ENCODE measurements around the gene CENPO.
"Not testable (repeated sequence)": the region's sequence is repeated elsewhere in the genome, so short reads cannot be mapped to it uniquely, and the experiment has no call there.

Gene CENPO

DNA sequence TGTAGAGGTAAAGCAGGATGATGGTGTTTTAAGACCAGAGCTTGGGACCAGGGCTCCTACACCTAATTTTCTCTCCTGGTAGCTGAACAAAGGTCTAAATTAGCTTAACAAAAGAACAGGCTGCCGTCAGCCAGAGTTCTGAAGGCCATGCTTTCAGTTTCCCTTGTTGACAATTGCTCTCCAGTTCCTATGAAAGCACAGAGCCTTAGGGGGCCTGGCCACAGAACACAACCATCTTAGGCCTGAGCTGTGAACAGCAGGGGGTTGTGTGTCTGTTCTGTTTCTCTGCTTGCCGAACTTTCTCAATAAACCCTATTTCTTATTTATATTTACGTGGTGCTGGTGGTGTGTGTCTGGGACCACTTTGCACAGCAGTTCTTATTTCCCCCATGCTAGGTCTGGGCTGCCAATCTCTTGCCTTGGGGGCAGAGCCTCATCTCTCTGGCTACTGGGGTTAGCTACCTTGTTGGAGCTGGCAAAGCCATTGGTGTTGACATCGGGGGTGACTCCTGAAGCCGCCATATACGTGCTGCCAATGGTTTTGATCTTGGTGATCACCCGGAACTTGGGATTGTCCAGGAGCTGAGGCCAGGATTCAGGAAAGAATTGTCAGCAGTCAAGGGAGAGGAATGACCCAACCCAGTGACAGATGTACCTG lies 29.0 kb downstream of the CENPO start:
- DNase-seq (ENCODE audit: low read depth in 2 of 2, low spot score in 1 of 2): no peak

DNA sequence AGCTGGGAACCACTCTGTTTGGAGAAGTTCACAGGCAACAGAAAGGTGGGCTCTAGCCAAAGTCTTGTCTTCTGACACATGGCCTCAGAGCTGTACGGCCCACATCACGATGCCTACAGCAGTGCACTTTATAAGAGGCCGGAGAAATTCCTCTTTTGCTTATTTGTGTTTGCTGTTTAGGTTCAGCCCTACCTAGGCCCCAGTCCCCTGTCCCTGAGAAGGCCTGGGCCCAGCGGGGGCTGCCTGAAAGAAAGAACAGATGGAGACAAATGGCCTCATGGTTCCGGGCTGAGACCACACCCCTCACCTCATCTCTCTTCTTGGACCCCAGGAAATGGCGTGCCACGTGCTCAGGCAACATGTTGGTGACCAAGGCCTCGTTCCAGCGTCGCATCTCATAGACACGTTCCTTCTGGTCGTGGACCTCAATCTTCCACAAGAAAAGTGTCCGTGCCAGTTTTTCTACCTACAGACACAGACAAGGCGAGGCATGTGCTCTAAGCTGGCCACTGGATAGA lies 30.9 kb downstream of the CENPO start:
- no peak for DNase-seq (ENCODE audit: low read depth in 2 of 2, low spot score in 1 of 2)

DNA sequence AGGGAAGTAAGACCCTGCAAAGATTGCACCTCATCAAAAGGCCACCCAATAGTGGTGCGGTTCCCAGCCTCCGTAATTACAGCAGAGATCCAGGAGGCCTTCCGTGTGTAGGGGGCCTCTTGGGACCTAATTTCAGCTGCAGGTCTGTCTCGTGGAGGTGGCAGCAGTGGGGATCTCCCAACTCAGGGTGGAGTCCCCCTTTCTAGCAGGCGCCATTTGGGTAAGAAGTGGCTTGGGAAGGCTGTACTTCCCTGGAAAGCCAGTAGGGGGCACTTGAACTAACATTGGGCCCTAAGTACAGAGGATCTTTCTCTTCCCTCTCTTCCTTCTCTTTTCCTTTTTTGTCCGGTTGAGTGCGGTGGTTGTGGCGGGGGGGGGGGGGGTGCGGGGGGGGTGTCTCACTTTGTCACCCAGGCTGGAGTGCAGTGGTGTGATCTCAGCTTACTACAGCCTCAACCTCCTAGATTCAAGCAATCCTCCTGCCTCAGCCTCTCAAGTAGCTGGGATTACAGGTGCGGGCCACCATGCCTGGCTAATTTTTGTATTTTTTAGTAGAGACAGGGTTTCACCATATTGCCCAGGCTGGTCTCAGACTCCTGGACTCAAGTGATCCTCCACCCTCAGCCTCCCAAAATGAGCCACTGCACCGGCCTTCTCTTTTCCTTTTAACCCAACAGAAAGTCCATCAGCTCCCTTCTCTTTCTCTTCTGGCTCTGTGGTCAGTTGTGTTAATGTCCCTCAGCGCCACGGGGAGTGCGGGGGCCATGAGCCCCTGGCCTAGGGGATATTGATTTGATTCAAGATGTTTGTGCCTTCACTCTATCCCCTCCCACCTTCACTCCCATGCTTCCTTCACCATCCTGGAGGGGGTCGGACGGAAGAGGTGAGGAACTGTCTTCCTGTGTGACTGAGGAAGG lies 32.0 kb downstream of the CENPO start:
- DNase-seq (ENCODE audit: low read depth in 2 of 2, low spot score in 1 of 2): no peak

- DNase-seq (ENCODE audit: low read depth in 2 of 2, low spot score in 1 of 2): no peak
Measured at GRCh38 chr2:24825883-24826772, 32.9 kb downstream of the CENPO start.

- DNase-seq (ENCODE audit: low read depth in 2 of 2, low spot score in 1 of 2): no peak
Measured at GRCh38 chr2:24826773-24827145, 33.5 kb downstream of the CENPO start.

- DNase-seq (ENCODE audit: low read depth in 2 of 2, low spot score in 1 of 2): peak; percentile 50 to 53
Measured at GRCh38 chr2:24827321-24828237, 34.4 kb downstream of the CENPO start.

DNA sequence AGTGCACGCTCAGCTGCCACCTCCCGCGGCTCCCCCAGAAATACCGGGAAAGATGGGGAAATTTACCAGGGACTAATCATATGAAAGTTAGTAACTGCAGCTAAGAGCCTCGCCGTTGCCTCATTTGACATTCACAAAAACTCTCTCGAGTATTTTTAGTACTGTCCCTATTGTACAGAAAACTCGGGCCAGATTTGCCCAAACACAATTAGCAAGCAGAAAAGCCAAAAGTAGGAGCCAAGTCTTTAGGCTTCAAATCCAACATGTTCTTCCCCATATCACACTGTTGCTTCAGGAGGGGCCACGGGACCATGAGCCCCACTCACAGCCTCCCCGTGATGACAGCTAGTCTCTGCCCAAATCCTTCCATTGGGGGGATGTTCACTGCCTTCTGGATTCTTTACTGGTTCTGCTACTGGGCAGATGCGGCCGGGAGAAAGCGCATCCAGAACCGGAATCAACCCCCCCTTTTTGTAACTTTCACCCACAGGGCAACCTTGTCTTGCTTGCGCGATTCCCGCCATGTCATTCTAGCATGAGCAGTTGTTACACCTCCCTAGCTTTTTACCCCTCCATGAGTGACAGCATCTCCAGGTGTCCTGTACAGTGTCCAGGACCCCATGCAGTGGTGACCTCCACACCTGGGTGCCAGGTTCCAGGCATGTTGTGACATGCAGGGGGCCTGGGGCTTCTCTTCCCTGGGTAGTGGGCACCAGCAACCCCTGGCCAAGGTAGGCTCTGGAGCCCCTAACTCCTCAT lies 35.2 kb downstream of the CENPO start:
- DNase-seq (ENCODE audit: low read depth in 2 of 2, low spot score in 1 of 2): no peak

DNA sequence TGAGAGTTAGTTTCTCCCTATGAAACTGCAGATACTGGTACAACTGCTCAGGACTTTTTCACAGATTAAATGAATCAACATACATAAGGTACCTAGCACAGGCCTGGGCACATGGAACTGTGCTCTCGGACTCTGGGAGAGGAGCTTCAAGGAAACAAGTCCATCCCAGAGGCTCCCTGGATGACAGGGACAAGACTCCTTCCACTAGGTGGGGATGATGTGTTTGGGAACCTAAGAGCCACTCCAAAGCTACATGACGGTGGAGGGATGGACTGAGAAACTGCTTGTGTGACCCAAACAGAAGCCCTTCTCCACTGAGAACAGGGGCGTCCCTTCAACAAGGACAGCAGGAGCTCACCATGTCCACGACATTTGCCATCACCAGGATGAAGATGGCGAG lies 37.1 kb downstream of the CENPO start:
- DNase-seq (ENCODE audit: low read depth in 2 of 2, low spot score in 1 of 2): no peak

DNA sequence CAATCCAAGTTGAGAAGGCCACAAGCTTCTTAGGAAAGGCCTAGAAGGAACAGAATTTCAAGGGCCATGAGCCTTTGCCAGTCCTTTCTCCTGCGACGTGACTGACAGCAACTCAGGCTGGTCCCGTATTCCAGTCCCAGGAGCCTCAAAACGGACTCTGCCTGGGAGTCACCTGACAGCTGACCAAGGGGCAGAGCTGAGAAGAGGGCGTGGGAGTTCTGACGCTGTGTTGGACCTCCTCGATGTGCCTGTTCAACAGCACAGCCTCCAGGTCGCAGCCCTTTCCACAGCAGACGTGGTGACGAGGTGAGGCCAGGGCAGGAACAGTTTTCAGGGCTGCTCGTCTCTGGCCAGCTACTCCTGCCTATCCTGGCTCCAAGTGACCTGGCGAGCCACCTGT lies 37.6 kb downstream of the CENPO start:
- DNase-seq (ENCODE audit: low read depth in 2 of 2, low spot score in 1 of 2): no peak

DNA sequence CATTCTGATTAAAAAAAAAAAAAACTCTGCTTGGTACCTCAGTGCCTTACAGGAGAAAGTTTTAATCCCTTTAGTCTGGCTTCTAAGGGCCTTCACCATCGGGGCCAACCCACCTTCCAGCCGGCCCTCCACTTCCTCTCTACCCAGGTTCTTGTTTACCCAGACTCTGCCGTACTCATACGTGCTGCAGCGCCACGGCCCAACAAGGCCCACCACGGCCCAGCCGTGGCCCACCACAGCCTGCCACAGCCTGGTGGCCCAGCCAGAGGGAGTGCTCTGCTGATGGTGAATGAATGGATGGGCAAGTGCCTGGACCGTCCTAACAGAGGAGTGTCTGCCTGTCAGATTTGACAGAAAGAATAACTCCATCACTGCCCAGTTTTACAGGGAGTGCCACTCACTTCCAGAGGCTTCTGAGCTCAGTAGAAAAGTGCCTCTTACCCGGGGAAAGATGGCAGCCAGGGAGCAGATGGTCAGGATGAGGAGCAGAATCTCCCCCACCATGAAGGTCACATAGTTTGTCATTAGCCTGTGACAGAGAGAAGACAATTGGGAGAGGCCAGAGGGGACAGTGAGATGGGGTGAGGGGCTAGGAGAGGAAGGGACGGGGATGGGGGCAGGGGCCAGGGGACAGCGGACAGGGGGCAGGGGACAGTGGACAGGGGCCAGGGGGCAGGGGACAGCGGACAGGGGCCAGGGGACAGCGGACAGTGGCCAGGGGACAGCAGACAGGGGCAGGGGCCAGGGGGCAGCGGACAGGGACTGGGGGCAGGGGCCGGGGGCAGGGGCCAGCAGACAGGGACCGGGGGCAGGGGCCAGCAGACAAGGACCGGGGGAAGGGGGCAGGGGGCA lies 38.2 kb downstream of the CENPO start:
- no peak for DNase-seq (ENCODE audit: low read depth in 2 of 2, low spot score in 1 of 2)

GRCh38 chr2:24832073-24832461 lies 38.8 kb downstream of the CENPO start:
- DNase-seq (ENCODE audit: low read depth in 2 of 2, low spot score in 1 of 2): no peak

DNA sequence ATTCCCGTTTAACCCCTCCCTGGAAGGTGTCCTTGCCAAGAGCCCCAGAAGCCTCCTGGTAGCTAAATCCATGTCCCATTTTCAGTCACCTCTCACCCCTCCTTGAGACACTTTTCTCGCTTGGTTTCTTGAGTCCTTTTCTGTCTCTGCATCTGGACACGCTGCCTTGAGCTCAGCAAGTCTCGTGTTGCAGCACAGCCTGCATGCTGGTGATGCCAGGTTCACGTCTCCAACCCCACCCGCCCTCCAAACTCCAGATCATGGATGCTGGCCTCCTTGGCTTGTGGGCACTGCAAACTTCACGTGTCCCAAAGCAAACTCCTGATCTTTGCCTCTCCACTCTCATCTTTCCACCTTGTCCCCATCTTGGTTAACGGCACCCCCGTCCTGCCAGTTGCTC lies 39.3 kb downstream of the CENPO start:
- no peak for DNase-seq (ENCODE audit: low read depth in 2 of 2, low spot score in 1 of 2)

DNA sequence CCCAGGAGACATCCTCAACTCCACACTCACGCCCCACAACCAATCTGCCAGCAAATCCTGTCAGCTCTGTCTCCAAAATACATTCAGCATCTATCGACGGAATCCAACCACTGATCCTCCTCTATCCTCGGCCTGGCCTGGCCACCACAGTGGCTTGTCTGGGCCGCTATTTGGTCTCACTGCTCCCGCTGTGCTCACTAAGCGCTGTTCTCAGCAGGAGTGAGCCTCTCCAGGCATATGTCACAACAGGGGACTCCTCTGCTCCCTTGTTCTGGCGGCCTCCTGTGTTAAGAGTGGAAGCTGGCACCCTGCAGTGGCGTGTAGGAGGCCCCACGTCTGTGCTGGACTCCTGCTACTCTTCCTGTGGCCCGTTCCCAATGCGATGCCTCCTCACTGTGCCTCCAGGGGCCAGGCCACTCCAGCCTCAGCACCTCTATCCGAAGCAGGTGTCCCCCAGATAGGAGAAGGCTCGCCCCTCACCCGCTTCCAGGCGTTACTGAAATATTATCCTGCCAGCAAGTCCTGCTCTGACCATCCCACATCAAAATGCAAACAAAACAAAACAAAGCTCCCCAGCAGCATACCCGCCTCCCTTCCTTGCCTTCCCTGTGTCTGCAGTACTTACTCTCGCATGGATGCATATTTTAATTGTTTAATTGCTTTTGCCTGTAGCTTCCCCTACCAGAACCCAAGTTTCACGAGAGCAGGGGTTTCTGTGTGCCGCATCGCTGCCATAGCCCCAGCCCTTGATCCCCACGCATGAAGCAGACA lies 39.9 kb downstream of the CENPO start:
- DNase-seq (ENCODE audit: low read depth in 2 of 2, low spot score in 1 of 2): no peak

DNA sequence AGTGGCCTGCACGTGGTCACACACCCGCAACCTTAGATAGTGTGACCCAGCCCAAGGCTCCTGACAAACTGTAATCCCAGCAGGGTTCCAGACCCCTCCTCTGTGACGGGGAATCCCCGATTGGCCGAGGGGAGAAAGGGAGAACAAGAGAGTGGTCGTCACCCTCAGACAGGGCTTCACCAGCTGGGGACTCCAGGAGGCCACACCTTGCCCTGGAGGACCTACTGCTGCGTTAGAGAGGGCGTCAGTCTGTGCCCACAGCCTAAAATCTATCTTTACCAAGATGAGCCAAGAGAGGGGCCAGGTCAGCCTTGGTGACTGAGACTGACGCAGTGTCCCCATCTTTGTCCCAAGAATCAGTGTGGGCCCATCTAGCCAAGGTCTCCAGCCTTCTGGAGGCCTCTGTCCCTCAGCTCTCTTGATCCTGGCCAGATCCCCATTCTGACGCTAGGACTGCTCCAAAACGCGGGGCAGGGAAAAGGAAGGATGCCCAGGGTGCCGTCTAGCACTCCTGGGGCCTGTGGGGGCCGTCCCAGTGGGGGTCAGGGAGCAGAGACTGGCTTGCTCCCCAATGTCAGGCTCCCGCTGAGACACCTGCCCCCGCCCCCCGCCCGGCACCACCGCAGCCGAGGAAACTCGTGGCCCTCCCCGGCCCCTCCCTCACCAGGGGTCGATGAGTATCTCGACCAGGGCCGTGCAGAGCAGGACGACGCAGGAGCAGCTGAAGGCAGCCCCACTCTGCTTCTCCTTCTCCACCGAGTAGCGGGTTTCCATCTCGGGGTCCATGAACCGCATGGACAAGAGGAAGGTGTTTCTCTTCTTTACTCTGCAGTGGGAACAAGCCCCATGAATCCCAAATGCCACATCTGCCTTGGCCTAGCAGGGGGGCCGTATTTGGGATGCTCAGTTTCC lies 40.9 kb downstream of the CENPO start:
- DNase-seq (ENCODE audit: low read depth in 2 of 2, low spot score in 1 of 2): no peak

DNA sequence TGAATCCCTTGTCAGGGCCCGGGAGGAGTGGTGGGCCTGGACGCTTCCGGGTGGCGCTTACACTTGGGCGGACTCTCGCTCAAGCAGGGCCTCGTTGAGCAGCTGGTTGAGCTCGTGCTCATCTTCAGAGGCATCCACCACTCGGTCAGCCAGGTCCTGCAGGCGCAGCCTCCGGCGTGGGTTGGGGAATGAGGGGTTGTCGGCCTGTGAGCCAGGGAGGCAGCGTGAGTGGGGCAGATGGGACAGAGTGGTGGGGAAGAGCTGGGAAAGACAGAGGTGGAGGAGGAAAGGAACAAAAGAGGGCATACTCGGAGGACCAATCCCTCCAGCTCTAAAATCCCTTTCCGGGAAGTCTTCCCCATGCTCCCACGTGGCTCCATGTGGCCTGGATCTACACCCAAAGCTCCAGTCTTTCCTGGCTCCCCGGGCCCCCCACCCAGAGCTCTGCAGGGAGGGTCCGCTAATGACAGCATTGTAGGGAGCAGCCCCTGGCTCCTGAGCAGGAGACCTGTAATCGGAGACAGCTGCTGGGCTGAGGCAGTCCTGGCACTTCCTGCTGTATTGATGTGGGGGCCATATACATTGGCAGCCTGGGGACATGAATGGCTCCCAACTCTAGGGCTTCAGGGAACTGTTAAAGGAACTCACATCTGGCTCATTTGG lies 41.6 kb downstream of the CENPO start:
- DNase-seq (ENCODE audit: low read depth in 2 of 2, low spot score in 1 of 2): no peak

GRCh38 chr2:24835411-24835810 lies 42.2 kb downstream of the CENPO start:
- DNase-seq (ENCODE audit: low read depth in 2 of 2, low spot score in 1 of 2): not testable (repeated sequence)

Data from stimulated activated CD8-positive, alpha-beta memory T cell treated with anti-CD3 and anti-CD28 coated beads, Interleukin-4, amount 100 ng/mL, for 4 hours (primary cell).